H1 (cell line): ENCODE data around the gene TTC4. TPM values are rescaled to one million over a fixed set of nuclear protein-coding genes. Genes with fewer than 3 reads are reported as not detected.

Source experiments
- SP1 ChIP-seq: IDR thresholded peaks from 2 replicates; pipeline ENCODE4 v1.6.1; 2011; ENCODE audit warnings: low read depth, low read length
- polyA plus RNA-seq, 7 experiments: library from polyadenylated mRNA; depleted of rRNA in 3 of 7; stranded (reverse) in 5 of 7; unstranded in 2 of 7; fragments of >200 nt in 5 of 7; fragments of 200-250 nt in 2 of 7; gene quantifications; 1 replicate in 5 of 7; 2 replicates in 1 of 7; 4 replicates in 1 of 7; pipeline versions ENCODE4 v1.2.1 to v1.2.3, GENCODE V29; 2011 to 2013; ENCODE audit warnings: missing spikeins in 2 of 7, mixed read lengths in 2 of 7
- total RNA-seq: library from RNA; stranded (reverse); fragmentation: NEBNext Ultra II Directional; extraction: Animal tissue kit (Norgen Biotek cat#: 25700); gene quantifications from 2 replicates; pipeline ENCODE4 v1.2.1, GENCODE V29; 2021

The TTC4 gene
- total and polyA plus RNA-seq, 2 of the 8 experiments (the other 6 are each of a cell fraction or from before 2014, with no cell fraction given): 21.0 to 25.1 TPM

DNA sequence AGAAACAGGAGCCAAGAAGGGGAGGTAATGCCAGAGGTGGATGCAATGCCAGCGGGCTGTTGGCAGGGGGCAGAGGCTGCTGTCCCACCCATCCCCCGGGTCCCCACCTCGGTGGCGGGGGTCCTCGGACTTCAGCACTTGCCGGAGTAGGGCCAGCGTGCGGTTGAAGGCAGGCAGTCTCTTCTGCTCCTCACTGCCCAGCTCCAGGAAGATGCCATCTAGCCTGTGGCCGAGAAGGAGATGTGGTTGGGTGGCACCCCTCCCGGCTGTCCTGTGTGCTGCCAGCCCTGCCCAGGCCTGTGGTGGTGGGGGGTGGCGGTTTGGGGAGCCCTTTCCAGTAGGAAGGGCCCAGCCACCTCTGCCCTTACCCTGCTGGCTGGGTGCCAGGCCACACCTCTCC is 71.9 kb downstream of the TTC4 start (continued):
- TF ChIP-seq SP1: no peak
